GM12891 (cell line): ENCODE data around the gene DTD1.

Source experiments
- POLR2A ChIP-seq: IDR thresholded peaks from 2 replicates; pipeline ENCODE4 v1.6.1; 2011; ENCODE audit warnings: low read depth, low read length, control low read depth
- TAF1 ChIP-seq: IDR thresholded peaks from 2 replicates; pipeline ENCODE4 v1.6.1; 2011; ENCODE audit warnings: low read depth, low read length, control low read depth

- TF ChIP-seq TAF1: no peak
- TF ChIP-seq POLR2A: no peak
Measured at GRCh38 chr20:18571578-18571977, 16.3 kb upstream of the DTD1 start.
